IPS-18a (cell line): ENCODE measurements around the gene GSTA2.

Experiments
- H3K27ac ChIP-seq: one replicate; pipeline ENCODE4 v1.5.1; 2013; ENCODE audit warnings: low read length
- H3K27me3 ChIP-seq: one replicate; pipeline ENCODE4 v1.6.1; 2013; ENCODE audit warnings: mild to moderate bottlenecking, low read length; ENCODE audit not compliant: control insufficient read depth, insufficient read depth
- H3K36me3 ChIP-seq: one replicate; pipeline ENCODE4 v1.6.1; 2013; ENCODE audit warnings: low read depth, low read length; ENCODE audit not compliant: control insufficient read depth
- H3K4me1 ChIP-seq: one replicate; pipeline ENCODE4 v1.6.1; 2013; ENCODE audit warnings: low read depth, low read length; ENCODE audit not compliant: control insufficient read depth
- H3K4me3 ChIP-seq: one replicate; pipeline ENCODE4 v1.5.1; 2013; ENCODE audit warnings: low read length
- H3K9ac ChIP-seq: one replicate; pipeline ENCODE4 v1.6.1; 2013; ENCODE audit warnings: mild to moderate bottlenecking, low read length, moderate library complexity
- H3K9me3 ChIP-seq: one replicate; pipeline ENCODE4 v1.6.1; 2013; ENCODE audit warnings: low read depth, low read length; ENCODE audit not compliant: control insufficient read depth

The GSTA2 gene

GRCh38 chr6:52734072-52734471 is 29.2 kb downstream of the GSTA2 start:
- H3K4me3 ChIP-seq = no peak overlapping the region
- peaks cover 26% of the 10 kb centered on the region for H3K4me1 ChIP-seq
- H3K27ac ChIP-seq = no peak overlapping the region
- H3K36me3 ChIP-seq = no peaks in the 10 kb centered on the region
- no peak overlapping the region for H3K9ac ChIP-seq
- no peaks in the 10 kb centered on the region for H3K9me3 ChIP-seq
- no peaks in the 10 kb centered on the region for H3K27me3 ChIP-seq

- Histone ChIP-seq H3K36me3 (no peaks in the 10 kb centered on the region), H3K4me1 (peaks cover 26% of the 10 kb centered on the region), H3K27ac (no peak overlapping the region), H3K27me3 (no peaks in the 10 kb centered on the region), H3K4me3 (no peak overlapping the region), H3K9me3 (no peaks in the 10 kb centered on the region), H3K9ac (no peak overlapping the region)
These were observed 30.1 kb downstream of the GSTA2 start for GRCh38 chr6:52733172-52733571.

DNA sequence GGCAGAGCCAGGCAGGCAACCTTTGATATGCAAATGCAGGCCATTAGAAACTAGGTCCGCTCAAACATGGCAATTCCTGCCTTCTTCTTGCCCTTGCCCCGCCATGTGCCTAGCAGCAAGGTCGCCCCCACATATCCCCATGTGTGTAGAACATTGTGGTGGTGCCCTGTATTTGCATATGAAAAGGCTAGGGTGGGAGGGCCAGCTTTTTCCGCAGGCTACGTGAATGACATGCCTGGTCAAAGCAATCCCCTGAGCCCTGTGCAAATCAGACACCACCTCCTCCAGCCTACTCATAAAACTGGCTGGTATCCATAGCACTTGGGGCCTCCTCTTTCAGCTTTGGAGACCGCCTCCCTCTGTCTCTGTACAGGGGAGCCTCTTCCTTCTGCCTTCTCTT is 31.6 kb downstream of the GSTA2 start:
- Histone ChIP-seq H3K27ac (no peak overlapping the region), H3K4me1 (peaks cover 26% of the 10 kb centered on the region), H3K9me3 (no peaks in the 10 kb centered on the region), H3K36me3 (no peaks in the 10 kb centered on the region), H3K27me3 (no peaks in the 10 kb centered on the region), H3K9ac (no peak overlapping the region), H3K4me3 (no peak overlapping the region)

GRCh38 chr6:52729576-52729975 is 33.7 kb downstream of the GSTA2 start:
- Histone ChIP-seq H3K9me3 (no peaks in the 10 kb centered on the region), H3K27me3 (no peaks in the 10 kb centered on the region), H3K27ac (no peak overlapping the region), H3K36me3 (no peaks in the 10 kb centered on the region), H3K9ac (no peak overlapping the region), H3K4me3 (no peak overlapping the region), H3K4me1 (peaks cover 19% of the 10 kb centered on the region)

- H3K4me1 ChIP-seq = peaks cover 19% of the 10 kb centered on the region
- no peaks in the 10 kb centered on the region for H3K27me3 ChIP-seq
These were observed 34.9 kb downstream of the GSTA2 start for GRCh38 chr6:52728394-52728793.

GRCh38 chr6:52727908-52728307 is 35.4 kb downstream of the GSTA2 start:
- Histone ChIP-seq H3K9me3 (no peaks in the 10 kb centered on the region), H3K4me3 (no peak overlapping the region), H3K9ac (no peak overlapping the region), H3K27ac (no peak overlapping the region), H3K4me1 (peaks cover 19% of the 10 kb centered on the region), H3K36me3 (no peaks in the 10 kb centered on the region), H3K27me3 (no peaks in the 10 kb centered on the region)

More at GRCh38 chr6:52728394-52728793, 34.9 kb downstream of the GSTA2 start:
- Histone ChIP-seq H3K9me3 (no peaks in the 10 kb centered on the region), H3K4me3 (no peak overlapping the region), H3K27ac (no peak overlapping the region), H3K36me3 (no peaks in the 10 kb centered on the region), H3K9ac (no peak overlapping the region)

DNA sequence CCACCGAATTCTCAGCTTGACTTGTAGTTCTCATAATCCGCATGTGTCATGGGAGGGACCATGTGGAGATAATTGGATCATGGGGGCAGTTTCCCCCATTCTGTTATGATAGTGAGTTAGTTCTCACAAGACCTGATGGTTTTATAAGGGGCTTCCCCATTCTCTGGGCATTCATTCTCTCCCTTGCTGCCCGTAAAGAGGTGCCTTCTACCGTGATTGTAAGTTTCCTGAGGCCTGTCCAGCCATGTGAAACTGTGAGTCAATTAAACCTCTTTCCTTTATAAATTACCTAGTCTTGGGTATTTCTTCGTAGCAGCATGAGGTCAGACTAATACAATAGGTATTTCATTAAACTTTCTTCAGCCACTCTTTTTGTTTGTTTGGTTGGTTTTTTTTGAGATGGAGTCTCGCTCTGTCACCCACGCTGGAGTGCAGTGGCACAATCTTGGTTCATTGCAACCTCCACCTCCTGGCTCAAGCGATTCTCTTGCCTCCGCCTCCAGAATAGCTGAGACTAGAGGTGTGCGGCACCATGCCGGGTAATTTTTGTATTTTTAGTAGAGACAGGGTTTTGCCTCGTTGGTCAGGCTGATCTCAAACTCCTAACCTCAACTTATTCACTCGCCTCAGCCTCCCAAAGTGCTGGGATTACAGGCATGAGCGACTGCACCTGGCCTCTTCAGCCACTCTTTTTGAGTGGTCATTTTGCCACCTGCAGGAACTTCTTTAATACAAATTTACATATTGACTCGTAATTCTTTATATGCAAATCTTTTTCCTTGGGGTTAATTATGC is 36.3 kb downstream of the GSTA2 start:
- Histone ChIP-seq H3K9me3 (no peaks in the 10 kb centered on the region), H3K9ac (no peak overlapping the region), H3K36me3 (no peaks in the 10 kb centered on the region), H3K27ac (no peak overlapping the region), H3K4me1 (peaks cover 13% of the 10 kb centered on the region), H3K27me3 (no peaks in the 10 kb centered on the region), H3K4me3 (no peak overlapping the region)

DNA sequence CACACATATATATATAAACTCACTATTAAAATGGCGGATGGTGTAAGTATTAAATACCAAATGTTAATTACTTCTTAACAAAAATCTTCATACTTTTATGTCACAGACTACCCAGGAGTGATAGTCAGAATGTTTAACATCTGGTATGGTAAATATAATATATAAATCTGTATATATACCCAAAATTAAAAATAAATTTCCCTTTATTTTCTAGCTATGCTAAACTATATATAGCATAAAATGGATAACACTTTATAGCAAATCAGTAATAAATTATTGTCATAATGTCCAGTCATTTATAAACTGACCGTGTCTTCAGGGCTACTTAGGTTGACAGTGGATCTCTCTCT is 37.1 kb downstream of the GSTA2 start:
- Histone ChIP-seq H3K36me3 (no peaks in the 10 kb centered on the region), H3K4me3 (no peak overlapping the region), H3K9ac (no peak overlapping the region), H3K9me3 (no peaks in the 10 kb centered on the region), H3K4me1 (peaks cover 5% of the 10 kb centered on the region), H3K27ac (no peak overlapping the region), H3K27me3 (no peaks in the 10 kb centered on the region)

- Histone ChIP-seq H3K9ac (no peak overlapping the region), H3K4me3 (no peak overlapping the region), H3K4me1 (peaks cover under 1% of the 10 kb centered on the region), H3K36me3 (no peaks in the 10 kb centered on the region), H3K27me3 (no peaks in the 10 kb centered on the region), H3K9me3 (no peaks in the 10 kb centered on the region), H3K27ac (no peak overlapping the region)
These were observed 37.6 kb downstream of the GSTA2 start for GRCh38 chr6:52725535-52726192.

GRCh38 chr6:52725143-52725534 is 38.1 kb downstream of the GSTA2 start:
- H3K27ac ChIP-seq = no peak overlapping the region
- no peak overlapping the region for H3K9ac ChIP-seq

DNA sequence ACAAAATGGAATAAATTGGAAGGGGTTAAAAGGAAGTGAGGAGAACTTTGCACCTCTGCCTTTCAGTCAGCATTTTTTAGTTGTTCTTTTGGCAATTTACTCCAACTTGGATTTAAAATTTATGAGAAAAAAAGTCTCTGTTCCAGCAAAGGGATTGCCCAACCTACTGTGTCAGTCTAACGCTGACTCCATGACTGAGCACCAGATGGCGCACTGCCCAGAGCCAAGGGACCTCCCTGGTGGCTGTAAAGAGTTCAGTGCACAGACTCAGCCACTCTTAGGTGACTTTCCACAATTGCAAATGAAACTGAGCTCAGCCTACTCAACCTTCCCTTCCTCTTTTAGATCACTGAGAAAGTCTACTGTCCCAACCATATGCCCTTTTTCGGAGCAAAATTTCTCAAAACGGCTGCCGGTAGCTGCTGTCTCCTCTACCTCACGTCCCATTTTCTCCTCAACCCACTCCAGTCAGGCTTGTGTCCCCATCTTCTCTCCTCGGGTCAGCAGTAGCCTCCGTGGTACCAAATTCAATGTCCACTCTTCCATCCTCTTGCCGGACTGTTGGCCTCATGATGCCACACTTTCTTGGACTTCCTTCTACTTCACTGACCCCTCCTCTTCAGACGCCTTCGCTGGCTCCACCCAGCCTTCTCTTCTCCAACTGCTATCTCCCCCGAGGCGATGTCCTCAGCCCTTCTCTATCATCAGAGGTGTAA is 38.7 kb downstream of the GSTA2 start:
- Histone ChIP-seq H3K4me1 (no peaks in the 10 kb centered on the region), H3K27me3 (no peaks in the 10 kb centered on the region), H3K9me3 (no peaks in the 10 kb centered on the region), H3K36me3 (no peaks in the 10 kb centered on the region), H3K9ac (no peak overlapping the region), H3K4me3 (no peak overlapping the region), H3K27ac (no peak overlapping the region)

More at GRCh38 chr6:52725143-52725534, 38.1 kb downstream of the GSTA2 start:
- Histone ChIP-seq H3K4me1 (no peaks in the 10 kb centered on the region), H3K36me3 (no peaks in the 10 kb centered on the region), H3K9me3 (no peaks in the 10 kb centered on the region), H3K4me3 (no peak overlapping the region), H3K27me3 (no peaks in the 10 kb centered on the region)
